T-helper 2 cell treated with Interferon-gamma antibody and Interleukin-4, amounts not matched to agents 100 ng/mL and 5 ng/mL, for 36 hours (primary cell): ENCODE data around the gene DYNC2H1. TPM values are rescaled to one million over a fixed set of nuclear protein-coding genes. Genes with fewer than 3 reads are reported as not detected.
"Not testable (repeated sequence)": the region's sequence is repeated elsewhere in the genome, so short reads cannot be mapped to it uniquely, and the experiment has no call there.

Experiments
- intact Hi-C: fragments of 100-400 bp; cut with micrococcal nuclease; formaldehyde crosslinking; loops from one replicate; pipeline ENCODE4 v1.15.1; 2023
- total RNA-seq: library from RNA; stranded (reverse); gene quantifications from 2 replicates; pipeline ENCODE4 v1.2.3, GENCODE V29; 2022

DYNC2H1 gene
- total RNA-seq, 1 donor from 2014 or later = 0.70 TPM

GRCh38 chr11:103358251-103358650 lies 249.0 kb downstream of the DYNC2H1 start:
- intact Hi-C loops = no loop called here

GRCh38 chr11:103359216-103359615 lies 250.0 kb downstream of the DYNC2H1 start:
- intact Hi-C loops = no loop called here

DNA sequence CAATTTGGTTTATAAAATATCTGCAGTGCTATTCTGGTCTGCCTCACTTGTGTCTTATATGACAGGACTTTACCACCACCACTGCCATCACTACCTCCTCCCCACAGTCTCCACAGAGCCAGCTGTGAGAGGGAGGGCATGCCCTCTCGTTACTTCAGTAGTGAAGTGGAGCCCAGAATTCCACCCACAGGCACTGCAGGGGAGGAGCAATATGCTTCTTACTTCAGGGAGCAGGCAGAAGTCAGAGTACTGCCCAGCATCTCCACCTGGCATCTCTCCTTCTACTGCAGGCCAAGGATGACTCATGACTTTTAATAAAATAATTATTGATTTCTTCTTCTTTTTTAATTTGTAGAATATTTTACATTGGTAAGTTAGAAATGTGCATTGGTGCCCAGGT lies 255.5 kb downstream of the DYNC2H1 start:
- intact Hi-C loops = no loop called here

DNA sequence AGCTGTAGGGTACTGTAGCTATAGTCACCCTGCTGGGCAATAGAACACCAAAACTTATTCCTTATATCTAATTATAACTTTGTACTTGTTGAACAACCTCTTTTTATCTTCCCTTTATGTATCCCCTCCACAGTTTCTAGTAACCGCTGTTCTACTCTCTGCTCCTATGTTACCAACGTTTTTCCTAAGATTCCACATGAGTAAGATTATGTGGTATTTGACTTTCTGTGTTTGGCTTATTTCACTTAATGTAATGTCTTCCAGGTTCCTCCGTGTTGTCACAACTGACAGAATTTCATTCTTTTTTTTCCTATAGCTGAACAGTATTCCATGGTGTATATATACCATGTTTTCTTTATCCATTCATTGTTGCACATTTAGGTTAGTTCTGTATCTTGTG lies 258.4 kb downstream of the DYNC2H1 start:
- intact Hi-C loops = no loop called here

GRCh38 chr11:103368145-103368544 lies 258.9 kb downstream of the DYNC2H1 start:
- intact Hi-C loops = no loop called here

- intact Hi-C loops = no loop called here
These were observed 260.9 kb downstream of the DYNC2H1 start for GRCh38 chr11:103370076-103370475.

DNA sequence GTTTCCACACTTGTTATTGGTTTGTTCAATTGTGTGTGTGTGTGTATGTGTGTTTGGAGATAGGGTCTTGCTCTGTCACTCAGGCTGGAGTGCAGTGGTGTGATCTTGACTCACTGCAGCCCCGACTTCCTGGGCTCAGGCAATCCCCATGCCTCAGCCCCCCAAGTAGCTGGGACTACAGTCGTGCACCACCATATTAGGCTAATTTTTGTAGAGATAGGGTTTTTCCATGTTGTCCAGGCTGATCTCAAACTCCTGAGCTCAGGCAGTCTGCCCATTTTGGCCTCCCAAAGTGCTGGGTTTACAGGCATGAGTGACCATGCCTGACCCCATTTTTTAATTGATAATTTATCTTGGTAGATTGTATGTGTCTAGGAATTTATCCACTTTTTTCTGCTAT lies 263.7 kb downstream of the DYNC2H1 start:
- intact Hi-C loops = no loop called here

- intact Hi-C loops = not testable (repeated sequence)
These were observed 265.0 kb downstream of the DYNC2H1 start for GRCh38 chr11:103374227-103374626.

DNA sequence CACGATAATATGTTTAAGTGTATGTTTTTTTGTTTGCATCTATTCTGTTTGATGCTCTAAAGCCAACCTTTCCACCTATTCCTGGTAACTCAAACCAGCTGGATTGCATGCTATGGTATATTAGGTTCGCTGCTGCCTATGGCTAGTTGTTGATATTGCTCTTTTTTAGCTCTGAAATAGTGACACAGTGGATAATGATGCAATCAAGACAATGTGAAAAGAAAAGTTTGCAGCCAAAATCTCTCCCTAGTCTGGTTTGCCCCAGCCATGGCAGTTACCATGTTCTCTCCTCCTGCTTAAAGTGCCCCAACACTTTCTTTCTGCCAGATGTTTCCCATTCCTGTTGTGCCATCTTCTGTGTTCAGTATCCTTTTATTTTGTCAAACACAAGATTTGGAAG lies 269.7 kb downstream of the DYNC2H1 start:
- intact Hi-C loops = no loop called here

GRCh38 chr11:103380031-103380430 lies 270.8 kb downstream of the DYNC2H1 start:
- intact Hi-C loops = no loop called here

DNA sequence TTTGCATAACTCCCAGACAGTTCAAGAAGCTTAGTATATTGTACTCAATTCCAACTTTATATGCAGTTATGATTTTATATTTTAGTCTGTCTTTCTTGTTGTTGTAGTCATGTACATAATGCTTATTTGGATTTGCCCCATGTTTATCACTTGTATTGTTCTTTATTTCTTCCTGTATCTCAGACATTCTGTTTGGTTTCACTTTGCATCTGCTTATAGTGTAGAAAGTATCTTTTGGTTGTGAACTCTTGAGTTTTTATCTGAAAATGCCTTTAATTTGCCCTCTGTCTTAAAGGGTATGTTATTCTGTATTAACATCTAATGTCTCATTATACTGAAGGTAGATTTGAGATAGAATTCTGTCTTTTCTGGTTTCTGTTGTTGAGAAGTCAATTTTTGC lies 275.4 kb downstream of the DYNC2H1 start:
- intact Hi-C loops = no loop called here

- intact Hi-C loops = no loop called here
These were observed 286.4 kb downstream of the DYNC2H1 start for GRCh38 chr11:103395612-103396011.

- intact Hi-C loops = no loop called here
These were observed 287.0 kb downstream of the DYNC2H1 start for GRCh38 chr11:103396237-103396636.

GRCh38 chr11:103397369-103397768 lies 288.1 kb downstream of the DYNC2H1 start:
- intact Hi-C loops = no loop called here

- intact Hi-C loops = no loop called here
These were observed 289.6 kb downstream of the DYNC2H1 start for GRCh38 chr11:103398829-103399228.

DNA sequence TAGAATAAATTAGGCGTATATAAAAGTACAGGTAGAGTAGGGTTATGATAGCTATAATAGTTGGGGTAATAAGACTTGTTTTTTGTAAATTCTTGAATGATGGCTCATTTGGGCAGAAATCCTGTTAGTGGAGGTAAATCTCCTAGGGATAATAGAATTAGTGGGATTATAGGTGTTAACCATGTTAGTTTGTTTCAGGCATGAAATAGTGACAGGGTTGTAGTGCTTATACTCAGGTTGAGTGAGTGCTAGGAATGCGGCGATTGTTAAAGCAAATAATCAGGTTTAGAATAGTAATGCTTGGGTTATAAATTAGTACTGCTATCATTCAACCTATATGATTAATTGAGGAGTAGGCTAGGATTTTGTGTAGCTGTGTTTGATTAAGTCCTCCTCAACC lies 297.1 kb downstream of the DYNC2H1 start:
- intact Hi-C loops = no loop called here

GRCh38 chr11:103407641-103408040 lies 298.4 kb downstream of the DYNC2H1 start:
- intact Hi-C loops = no loop called here

DNA sequence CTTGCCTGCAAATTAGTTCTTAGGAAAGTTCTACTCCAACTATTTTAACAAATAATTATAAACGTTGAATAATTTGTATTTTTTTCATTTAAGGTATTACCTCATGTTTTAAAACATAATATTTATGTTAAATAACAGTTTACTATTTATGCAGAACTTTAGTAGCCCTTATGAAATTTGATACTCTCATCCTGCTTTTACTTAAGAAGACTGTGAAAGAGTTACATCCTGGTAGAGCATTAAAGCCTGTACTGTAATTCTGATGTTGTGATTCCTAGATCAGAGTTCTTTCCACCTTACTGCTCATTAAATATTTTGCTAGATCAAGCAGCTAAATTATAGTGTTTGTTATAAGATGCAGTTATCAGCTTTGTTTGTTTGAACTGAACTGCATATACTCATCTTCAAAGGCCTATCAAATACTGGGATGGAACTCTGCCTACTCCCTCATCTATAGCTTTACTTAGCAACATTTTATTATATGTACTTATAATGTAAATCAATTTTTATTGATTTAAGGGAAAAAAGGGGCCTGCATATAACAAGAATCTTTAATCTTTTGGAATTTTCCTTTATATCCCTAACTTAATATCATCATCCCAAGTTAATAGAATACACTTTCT lies 304.2 kb downstream of the DYNC2H1 start:
- intact Hi-C loops = no loop called here

DNA sequence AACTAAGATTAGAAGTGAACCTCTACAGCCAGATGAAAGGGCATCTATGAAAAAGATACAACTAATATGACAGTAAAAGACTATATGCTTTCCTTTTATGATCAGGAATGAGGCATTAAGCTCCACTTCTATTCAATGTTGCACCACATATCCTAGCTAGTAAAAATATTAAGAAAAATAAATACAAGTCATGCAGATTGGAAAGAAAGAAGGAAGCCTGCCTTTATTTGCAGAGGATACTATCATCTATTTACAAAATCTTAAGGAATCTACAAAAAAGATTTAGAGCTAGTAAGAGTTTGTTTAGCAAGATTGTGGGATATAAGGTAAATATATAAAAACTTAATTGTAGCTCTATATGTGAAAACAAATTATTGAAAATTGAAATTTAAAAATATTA lies 308.8 kb downstream of the DYNC2H1 start:
- intact Hi-C loops = no loop called here

DNA sequence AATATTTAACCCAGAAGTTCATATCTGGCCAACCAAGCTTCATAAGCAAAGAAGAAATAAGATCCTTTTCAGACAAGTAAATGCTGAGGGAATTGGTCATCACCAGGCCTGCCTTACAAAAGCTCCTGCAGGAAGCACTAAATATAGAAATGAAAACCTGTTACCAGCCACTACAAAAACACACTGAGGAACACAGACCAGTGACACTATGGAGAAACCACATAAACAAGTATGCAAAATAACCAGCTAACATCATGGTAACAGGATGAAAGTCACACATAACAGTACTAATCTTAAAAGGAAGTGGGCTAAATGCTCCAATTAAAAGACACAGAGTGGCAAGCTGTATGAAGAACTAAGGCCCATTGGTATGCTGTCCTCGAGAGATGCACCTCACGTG lies 311.4 kb downstream of the DYNC2H1 start:
- intact Hi-C loops = no loop called here

- intact Hi-C loops = no loop called here
These were observed 324.3 kb downstream of the DYNC2H1 start for GRCh38 chr11:103433386-103434072.

GRCh38 chr11:103434073-103434411 lies 324.8 kb downstream of the DYNC2H1 start:
- intact Hi-C loops = no loop called here

- intact Hi-C loops = no loop called here
These were observed 327.0 kb downstream of the DYNC2H1 start for GRCh38 chr11:103436131-103436770.
